GM18909 (cell line): ENCODE data around the gene LSS.
"Not testable (repeated sequence)": the region's sequence is repeated elsewhere in the genome, so short reads cannot be mapped to it uniquely, and the experiment has no call there.

ENCODE experiments used
- ATAC-seq: cut with Tn5 transposase; IDR thresholded peaks from one replicate; pipeline ENCODE4 v1.9.1; 2021; ENCODE audit warnings: mild to moderate bottlenecking; ENCODE audit not compliant: unreplicated experiment, poor library complexity

The LSS gene

DNA sequence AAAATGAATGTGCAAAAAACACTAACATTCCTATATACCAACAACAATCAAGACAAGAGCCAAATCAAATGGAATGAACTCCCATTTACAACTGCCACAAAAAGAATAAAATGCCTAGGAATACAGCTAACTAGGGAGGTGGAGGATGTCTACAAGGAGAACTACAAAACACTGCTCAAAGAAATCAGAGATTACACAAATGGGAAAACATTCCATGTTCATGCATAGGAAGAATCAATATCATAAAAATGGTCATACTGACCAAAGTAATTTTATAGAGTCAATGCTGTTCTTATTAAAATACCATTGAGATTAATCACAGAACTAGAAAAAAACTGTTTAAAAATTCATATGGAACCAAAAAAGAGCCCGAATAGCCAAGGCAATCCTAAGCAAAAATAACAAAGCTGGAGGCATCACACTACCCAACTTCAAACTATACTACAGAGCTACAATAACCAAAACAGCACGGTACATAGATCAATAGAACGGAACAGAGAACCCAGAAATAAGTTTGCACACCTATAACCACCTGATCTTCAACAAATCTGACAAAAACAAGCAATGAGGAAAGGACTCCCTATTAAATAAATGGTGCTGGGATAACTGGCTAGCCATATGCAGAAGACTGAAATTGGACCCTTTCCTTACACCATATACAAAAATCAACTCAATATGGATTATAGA lies 52.0 kb downstream of the LSS start:
- ATAC-seq: not testable (repeated sequence)

DNA sequence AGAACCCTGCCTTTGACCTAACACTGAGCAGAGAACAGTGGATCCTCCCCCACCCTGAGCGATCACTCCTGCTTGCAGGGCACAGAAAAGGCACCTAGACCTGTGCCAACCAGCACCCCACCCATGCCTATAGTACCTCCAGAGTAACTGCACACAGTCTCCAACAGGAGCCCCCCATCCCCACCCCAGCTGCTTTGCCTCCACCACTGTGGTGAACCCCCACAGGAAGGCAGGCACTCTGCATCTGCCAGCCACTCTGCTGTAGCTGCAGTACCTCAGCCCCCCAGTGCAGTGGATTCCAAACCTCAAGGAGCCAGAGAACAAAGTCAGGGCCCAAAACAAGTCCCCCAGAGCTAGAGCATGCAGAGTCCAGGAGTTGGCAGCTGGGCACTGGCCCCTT lies 55.0 kb downstream of the LSS start:
- ATAC-seq: no peak

- ATAC-seq: no peak
These were observed 55.6 kb downstream of the LSS start for GRCh38 chr21:46172863-46173528.

DNA sequence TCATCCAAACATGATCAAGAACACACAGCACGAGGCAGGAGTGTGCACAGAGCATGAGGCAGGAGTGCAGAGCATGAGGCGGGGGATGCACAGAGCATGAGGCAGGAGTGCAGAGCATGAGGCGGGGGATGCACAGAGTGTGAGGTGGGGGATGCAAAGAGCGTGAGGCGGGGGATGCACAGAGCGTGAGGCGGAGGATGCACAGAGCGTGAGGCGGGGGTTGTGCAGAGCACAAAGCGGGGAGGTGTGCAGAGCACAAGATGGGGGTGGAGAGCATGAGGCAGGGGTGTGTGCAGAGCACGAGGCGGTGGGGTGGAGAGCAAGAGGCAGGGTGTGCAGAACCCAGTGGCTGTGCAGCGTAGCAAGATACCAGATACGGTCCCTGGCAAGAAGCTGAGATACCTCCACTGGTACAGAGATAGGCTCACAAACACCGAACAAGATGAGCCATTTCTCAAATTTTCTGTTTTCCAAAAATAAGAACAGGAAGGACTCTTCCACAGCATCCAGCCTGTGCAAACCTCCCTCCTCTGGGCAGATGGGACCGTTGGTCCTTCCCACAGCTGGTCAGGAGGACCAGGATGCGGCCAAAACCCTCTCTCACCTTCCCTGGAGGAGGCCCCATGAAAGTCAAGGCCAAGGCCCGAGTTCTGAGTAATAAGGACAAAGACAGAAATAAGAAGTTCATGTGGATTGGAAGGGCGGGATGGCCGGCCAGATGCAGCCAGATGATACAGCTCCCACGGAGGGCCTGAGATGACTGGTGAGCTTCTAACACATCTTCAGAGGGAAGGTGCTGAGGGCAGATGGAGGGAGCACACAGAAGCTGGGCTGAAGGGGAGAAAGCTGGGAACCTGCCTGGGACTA lies 56.3 kb downstream of the LSS start:
- ATAC-seq: no peak

DNA sequence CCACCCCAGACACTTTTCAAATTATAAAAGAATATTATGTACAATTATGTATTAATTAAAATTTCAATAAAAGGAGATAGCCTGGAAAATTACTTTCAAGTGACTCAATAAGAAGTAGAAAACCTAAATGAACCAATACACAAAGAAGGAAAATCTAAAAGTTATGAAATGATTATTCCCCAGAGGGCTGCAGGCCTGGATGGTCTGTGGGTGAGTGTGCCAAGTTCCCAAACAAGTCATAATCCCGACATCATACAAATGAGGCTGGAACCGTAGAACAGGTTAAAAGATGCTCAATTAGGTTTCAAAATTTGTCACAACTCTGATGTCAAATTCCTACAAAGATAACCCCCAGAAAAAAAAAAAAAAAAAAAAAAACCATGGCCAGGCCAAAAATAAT lies 57.0 kb downstream of the LSS start:
- ATAC-seq: no peak

- not testable (repeated sequence) for ATAC-seq
These were observed 58.0 kb downstream of the LSS start for GRCh38 chr21:46170436-46171193.

DNA sequence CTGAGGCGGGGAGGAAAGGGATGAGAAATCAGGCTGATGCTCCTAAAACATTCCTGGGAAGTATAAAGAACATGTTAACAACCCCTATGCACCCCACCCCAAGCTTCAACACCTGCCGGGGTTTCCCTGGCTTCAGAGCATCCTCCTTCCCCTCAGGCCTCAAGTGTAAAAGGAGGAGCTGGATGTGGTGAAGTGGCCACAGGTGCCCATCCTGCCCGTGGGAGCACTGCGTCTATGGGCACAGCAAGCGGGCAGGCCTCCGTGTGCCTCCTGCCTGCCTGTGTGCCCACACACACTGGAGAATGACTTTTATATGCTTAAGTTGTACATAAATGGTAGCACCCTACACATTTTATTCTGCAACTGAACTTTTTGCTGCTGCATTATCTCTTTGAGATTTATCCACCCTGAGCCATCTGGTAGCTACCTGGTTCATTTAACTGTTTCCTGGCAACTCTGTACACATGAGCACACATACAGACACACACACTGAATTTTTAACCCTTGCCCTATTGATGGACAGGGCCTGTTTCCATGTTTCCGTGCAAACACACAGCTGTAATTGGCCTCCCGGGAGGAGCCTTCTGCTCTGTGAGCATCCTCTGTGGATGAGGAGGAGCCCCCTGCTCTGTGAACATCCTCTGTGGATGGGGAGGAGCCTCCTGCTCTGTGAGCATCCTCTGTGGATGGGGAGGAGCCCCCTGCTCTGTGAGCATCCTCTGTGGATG lies 59.8 kb downstream of the LSS start:
- no peak for ATAC-seq

- ATAC-seq: no peak
These were observed 60.3 kb downstream of the LSS start for GRCh38 chr21:46168238-46168637.

DNA sequence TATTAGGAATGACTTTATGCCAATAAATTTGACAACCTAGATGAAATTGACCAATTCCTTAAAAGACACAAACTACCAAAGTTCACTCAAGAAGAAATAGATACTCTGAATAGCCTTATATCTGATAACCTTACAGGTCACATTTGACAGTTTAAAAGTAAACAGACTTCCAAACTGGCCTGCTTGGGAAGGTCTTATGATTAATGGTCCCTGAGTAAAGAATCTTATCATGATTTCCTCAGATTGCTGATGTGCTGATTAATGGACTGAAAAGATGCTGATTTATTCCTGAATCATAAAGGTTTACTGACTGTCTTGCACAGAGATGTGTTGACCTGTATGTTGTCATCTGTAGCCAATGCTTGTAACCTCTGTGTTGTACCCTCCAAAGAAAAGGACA lies 63.5 kb downstream of the LSS start:
- no peak for ATAC-seq

DNA sequence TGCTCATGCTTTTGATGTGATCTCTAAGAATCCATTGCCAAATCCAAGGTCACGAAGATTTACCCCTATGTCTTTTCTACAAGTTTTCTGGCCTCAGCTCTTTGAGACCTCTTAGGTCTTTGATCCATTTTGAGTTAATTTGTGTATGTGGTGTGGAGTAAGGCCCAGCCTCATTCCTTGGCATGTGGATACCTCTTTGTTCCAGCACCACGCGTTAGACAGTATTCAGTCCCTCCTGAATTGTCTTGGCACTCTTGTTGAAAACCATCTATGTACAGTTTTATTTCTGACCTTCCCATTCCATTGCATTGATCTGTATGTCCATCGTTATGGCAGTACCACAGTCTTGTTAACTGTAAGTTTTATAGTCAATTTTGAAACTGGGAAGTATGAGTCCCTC lies 65.2 kb downstream of the LSS start:
- no peak for ATAC-seq

GRCh38 chr21:46161633-46162592 lies 66.7 kb downstream of the LSS start:
- no peak for ATAC-seq

- ATAC-seq: no peak
These were observed 67.5 kb downstream of the LSS start for GRCh38 chr21:46160907-46161632.

- no peak for ATAC-seq
These were observed 68.0 kb downstream of the LSS start for GRCh38 chr21:46160657-46160906.

- ATAC-seq: no peak
These were observed 68.5 kb downstream of the LSS start for GRCh38 chr21:46159841-46160656.

DNA sequence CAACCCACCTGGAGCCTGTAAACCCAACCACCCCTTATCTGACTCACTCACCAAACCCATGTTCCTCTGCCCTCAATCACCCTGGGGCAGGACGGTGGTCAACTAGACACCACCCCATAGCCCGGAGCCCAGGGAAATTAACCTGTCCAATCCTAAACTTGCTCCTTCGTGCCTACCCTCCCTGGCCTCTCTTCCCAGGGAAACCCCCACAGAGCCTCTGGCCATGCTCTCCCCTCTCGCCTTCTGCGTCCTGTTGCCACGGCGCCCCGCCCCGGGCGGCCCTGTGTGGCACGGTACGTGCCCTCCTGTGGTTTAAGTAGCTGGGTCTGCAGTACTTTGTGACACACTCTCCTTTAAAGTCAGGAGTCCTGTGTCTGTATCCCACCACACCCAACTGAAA lies 69.2 kb downstream of the LSS start:
- ATAC-seq: no peak

- no peak for ATAC-seq
These were observed 69.8 kb downstream of the LSS start for GRCh38 chr21:46158666-46159300.

DNA sequence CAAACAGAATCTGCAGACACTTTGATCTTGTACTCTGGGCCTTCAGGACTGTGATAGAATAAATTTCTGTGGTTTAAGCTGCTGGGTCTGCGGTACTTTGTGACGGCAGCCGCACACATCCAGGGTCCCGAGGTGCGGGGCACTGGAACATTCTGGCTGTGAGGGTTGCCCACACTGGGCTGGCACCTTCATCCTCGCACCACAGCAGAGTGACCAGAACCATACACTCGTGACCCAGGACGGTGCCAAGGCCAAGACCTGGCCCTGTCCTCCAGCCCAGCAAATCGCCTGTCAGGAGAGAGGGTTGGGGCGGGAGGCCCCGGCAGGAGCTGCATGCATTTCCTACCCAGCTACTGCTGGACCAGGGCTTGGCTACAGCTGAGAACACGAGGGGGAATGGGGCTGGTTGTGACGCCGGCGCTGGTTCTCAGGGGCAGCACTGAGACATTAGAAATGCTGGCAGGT lies 70.6 kb downstream of the LSS start:
- no peak for ATAC-seq
